Activated T-cell treated with anti-CD3 and anti-CD28 coated beads for 48 hours (primary cell): ENCODE measurements around the gene C6orf120.

Source experiments
- DNase-seq: peaks from one replicate; pipeline ENCODE4 v3.0.0-alpha.2; 2020; ENCODE audit warnings: low read depth

C6orf120 gene

DNA sequence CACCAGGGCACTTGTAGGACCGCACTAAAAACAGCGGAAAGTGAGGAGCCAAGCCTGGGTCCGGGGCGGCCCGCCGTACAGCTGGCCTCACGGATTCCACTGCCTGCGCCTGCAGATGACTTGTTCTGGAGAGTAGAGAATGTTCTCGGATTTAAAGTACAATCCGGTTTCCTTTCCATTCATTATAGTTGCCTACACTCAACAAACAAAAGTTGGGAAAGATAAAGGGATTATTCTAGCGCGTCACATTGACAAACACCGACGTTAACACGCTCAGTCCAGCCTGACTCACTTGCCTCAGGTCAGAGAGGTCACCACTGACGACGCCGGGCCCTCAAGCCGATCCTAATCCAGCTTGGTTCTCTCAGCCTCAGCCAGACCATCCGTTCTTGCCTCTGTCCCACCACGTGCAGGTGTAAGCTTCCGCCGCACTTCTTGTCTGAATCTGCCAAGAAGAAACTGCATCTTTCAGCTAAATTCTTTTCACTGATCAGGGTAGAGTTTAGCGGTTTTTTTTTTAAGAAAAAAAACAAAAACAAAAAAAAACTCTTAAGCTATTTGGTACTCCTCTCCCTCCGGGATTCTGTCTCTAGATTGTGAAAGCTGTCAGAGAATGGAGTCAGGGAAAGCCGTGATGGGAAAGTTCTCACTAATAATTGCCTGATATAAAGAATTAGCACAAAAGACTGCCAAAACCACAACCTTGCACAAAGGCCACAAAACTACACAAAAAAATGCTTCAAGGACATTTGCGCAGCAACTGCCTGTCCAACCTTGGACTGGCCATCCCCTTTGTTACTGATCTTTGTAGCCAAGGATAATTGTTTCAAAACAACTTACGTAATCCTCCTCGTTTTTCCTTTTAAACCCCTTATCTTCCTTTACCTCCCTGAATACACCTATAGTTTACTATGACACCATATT is 23.5 kb downstream of the C6orf120 start:
- DNase-seq, result peak; percentile 14

DNA sequence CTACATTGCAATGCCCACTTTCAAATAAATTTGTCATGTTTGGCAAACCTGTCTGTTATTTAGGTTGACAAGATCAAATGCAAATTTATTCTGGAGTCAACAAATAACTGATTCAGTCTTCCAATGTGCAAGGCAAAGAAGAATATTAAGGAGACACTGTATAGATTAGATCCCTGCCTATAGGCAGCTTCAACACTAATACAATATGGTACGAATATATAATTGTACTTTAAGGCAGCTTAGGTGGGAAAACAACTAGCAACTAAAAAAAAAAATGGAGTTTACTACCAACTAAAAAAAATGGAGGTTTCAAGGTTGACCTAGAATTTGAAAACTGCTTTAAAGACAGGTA is 24.1 kb downstream of the C6orf120 start:
- DNase-seq, result no peak

DNA sequence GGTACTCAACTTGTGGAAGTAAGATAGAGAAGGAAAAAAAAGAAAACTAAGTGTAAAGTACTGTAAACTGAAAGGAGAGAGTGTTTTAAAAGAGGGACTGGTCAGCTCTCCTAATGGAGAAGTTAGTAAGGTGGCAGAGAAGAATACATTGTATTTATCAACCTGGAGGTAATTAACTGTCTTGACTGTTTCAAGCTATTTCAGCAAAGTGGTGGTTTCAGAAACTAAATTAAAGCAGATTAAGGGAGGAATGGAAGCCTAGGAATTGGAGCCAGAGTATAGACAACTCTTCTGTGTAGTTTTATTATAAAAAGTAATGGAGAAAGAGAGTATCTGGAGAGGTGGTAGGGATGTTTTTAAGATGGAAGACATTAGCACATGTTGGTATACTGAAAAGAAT is 25.0 kb downstream of the C6orf120 start:
- DNase-seq, result no peak

DNA sequence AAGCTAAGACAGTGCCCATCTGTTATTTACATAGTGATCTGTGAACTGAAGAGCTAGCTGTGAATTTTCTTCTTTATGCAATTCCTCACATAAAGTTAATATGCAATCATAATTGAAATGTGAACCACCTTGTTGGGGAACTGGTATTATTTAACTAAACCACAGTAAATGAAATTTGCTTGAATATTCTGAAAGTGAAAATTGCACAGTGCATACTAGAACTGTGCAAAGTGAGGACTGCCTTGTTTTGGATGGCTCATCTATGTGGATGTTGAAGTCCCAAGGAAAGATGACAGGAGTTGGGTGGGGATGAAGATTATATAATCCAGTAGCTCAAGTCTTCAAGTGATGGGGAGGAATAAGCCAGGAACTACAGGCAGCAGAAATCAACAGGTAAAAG is 28.0 kb downstream of the C6orf120 start:
- no peak for DNase-seq

DNA sequence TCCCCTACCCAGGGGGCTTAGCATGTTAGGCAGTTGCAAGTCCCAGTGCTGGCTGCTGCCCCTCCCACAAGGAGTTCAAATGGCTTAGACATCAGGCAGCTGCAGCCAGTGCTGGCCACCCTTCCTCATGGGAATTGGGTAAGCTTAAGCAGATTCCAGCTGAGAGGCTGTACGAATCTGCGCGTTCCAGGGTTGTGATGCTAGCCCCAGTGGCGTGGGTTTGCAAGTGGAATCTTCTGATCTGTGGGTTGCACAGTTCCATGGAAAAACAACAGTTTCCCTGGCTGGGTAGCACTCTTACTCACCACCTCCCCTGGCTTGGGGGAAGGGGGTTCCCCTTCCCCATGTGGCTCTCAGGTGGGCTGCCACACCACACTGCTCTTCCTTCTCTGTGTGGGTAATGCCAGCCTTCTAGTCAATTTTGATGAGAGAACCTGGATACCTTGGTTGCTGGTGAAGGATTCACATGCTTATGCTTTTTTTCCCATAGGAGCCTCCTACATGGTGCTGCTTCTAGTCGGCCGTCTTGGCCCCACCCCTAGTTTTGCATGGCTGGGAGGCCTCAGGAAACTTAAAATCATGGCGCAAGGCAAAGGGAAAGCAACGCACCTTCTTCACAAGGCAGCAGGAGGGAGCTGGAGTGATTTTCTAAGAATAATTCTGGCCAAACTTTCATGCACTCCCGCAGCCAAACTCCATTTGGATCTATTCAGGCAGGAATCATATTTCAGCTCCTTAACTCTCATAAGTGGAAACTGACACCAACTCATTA is 36.5 kb downstream of the C6orf120 start:
- no peak for DNase-seq

DNA sequence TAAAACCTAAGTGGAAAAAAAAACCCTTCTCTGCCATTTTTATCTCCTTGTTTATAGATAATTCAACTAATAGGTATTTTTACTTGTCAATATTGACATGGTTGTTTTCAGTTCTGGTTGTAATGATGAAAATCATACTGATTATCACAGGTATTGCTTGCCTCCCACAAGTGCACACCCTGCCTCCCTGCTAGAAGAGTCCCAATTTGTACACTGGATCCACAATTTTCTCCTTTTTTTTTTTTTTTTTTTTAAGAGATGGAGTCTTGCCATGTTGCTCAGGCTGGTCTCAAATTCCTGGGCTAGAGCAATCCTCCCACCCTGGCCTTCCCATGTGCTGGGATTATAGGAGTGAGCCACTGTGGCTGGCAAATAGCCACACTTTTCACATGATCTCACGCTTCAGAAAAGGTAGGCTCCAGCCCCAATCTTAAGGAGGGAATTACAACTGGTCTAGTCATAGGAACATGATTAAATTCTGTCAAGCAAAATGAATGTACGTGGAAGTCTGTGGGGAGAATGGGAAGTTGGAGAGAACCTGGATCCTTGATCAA is 37.1 kb downstream of the C6orf120 start:
- DNase-seq, result no peak

DNA sequence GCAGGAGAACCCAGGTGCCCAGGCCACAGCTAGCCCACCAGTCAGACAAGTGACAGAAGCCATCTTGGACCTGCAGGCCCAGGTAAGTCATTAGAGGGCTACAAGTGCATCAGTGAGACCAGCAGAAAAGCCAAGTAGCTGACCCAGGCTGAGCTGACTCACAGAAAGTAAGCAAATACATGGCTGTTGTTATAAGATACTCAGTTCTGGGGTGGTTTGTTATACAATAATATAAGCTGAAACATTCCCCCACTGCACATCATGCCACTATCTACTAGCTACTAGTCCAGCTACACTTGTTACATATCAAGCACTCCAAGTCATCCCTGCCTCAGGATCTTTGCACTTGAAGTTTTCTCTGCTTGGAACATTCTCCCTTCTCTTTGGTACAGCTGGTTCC is 39.4 kb downstream of the C6orf120 start:
- DNase-seq, result no peak

DNA sequence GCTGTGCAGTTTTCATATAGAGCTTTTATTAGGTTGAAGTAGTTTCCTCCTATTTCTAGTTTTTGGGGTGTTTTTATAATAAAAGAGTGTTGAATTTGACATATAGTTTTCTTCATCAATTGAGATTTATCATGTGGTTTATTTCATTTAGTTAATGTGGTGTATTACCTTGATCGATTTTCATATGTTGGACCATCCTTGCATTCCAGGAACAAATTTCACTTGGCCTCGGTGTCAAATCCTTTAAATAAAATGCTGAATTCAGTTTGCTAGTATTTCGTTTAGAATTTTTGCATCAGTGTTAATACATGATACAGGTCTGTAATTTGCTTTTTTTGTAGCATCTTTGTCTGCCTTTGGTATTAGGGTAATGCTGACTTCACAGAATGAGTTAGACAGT is 43.5 kb downstream of the C6orf120 start:
- DNase-seq, result no peak

DNA sequence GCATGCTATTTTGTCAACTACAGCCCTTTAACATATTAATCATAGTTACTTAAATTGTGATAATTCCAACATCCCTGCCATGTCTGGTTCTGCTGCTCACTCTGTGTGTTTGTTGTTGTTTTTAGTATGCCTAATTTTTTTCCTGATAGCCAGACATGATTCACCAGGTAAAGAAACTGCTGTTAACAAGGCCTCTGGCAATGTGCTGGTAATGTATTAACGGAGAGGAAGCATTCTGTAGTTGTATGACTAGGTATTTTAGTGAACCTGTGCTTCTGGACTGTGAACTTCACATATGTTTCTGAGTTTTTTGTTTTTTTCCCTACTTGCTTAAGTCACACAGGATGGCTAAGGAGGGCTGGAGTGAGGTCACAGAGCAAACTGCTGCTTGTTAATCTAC is 44.6 kb downstream of the C6orf120 start:
- DNase-seq, result no peak

DNA sequence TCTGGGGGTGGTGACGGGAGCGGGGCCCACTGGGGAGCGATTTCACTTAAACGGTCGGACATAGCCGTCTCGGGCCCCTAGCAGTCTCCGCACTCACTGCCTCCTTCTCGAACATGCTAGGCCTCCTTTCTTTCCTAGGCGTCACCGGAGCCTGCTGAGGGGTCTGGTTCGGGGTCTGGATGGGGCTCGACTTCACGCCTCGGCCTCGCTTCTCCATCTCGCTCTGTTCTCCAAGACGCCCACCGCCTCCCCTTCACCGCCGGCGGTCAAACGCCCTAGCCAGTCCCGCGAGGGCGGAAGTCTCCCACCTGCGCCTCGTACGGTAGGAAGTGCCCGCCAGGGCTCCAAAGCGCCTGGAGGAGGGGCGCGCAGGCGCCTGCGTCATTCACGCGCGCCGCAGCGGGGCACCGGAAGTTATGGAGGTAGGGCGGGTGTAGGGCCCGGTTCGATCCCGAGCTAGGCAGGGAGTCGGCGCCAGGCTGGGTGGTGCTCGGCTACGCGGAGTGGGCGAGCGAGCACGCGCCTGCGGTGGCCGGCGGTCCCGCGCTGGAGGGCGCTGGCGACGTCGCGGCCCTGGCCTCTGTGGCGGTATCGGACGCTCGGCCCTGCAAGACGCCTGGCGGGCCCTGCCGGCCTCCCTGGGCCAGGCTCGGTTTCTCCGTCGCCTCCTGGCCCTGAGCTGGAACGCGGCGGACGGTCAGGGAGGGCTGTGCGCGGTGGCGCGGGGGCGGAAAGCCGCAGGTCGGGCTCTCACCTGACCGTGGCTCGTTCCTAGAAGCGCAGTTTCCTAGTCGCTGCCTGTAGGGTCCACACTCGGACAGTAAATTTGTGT is 49.5 kb downstream of the C6orf120 start, which contains the start of the genes DYNLT2 and ERMARD:
TSS of gene DYNLT2 (minus strand) at position 331 of the 832 bp plus-strand sequence. CDS start at position 217, 114 bp downstream.
TSS of gene ERMARD (plus strand) at position 381 of the 832 bp plus-strand sequence. CDS start at position 417, 36 bp downstream.
- DNase-seq, result peak; percentile 94

DNA sequence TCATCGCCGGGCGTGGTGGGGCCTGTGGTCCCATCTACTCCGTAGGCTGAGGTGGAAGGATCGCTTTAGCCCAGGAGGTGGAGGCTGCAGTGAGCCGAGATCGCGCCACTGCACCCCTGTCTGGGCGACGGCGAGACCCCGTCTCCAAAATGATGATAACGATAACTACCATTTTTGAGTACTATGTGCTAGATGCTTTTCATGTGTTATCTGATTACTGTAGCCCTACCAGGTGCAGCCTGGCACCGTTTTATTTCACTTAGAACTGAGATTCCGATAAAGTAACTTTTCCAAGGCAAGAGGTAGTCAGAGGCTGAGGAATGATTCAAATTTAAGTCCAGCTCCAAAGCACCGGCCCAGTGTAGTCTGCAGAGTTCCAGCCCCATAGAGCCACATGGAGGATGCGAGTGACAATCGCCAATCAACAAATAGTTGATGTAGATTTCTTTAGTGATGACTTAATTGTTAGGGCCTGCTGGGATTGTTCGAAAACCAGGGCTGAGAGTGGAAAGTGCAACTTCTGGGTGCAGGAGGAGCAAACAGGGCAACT is 50.2 kb downstream of the C6orf120 start:
- DNase-seq, result no peak
